PC-9 (cell line): Measurements from ENCODE around the gene CEP192. TPM values are rescaled to one million over a fixed set of nuclear protein-coding genes. Genes with fewer than 3 reads are reported as not detected.

Source experiments
- Bru-seq: library from RNA; stranded (reverse); fragments of 400-500 nt; gene quantifications from one replicate; lab custom pipeline; 2021; lab: Mats Ljungman, UMichigan
- BruChase-seq, 2 experiments: library from RNA; stranded (reverse); fragments of 400-500 nt; gene quantifications; one replicate each; lab custom pipeline; 2021; lab: Mats Ljungman, UMichigan
- BruUV-seq: library from RNA; stranded (reverse); fragments of 400-500 nt; replicated peaks from 2 replicates; lab custom pipeline; 2021; lab: Mats Ljungman, UMichigan
- CTCF ChIA-PET: fragments of 300-600 bp; sonication (Branson Sonifier 250); formaldehyde crosslinking; loops from one replicate; lab custom pipeline; 2022; ENCODE audit warnings: antibody characterized with exemption; lab: Charles Lee
- POLR2A ChIA-PET: fragments of 300-600 bp; sonication (Branson Sonifier 250); formaldehyde crosslinking; loops from one replicate; lab custom pipeline; 2022; ENCODE audit warnings: antibody characterized with exemption; ENCODE audit not compliant: unreplicated experiment; lab: Charles Lee
- DNase-seq, 2 experiments: peaks; one replicate each; pipeline versions ENCODE4 v3.0.0 to v3.0.0-alpha.2; 2015 to 2022; ENCODE audit warnings: mixed read lengths in 1 of 2
- H2AFZ ChIP-seq: fragments of 200-600 bp; sonication (generic); 2 replicates; pipeline ENCODE4 v1.8.1; 2017; ENCODE audit warnings: antibody characterized with exemption
- H3F3A ChIP-seq: fragments of 200-600 bp; sonication (generic); 2 replicates; pipeline ENCODE4 v1.8.1; 2017; ENCODE audit warnings: antibody characterized with exemption, mild to moderate bottlenecking, low read depth; ENCODE audit not compliant: insufficient read depth
- H3K27ac ChIP-seq: fragments of 200-600 bp; sonication (generic); 2 replicates; pipeline ENCODE4 v1.6.1; 2016; ENCODE audit warnings: mixed run types
- H3K27me3 ChIP-seq: fragments of 200-600 bp; sonication (generic); 2 replicates; pipeline ENCODE4 v1.6.1; 2016; ENCODE audit warnings: low read depth, mixed run types; ENCODE audit not compliant: insufficient read depth
- H3K36me3 ChIP-seq: fragments of 200-600 bp; sonication (generic); 2 replicates; pipeline ENCODE4 v1.6.1; 2016; ENCODE audit warnings: low read depth, mixed run types
- H3K4me1 ChIP-seq: fragments of 200-600 bp; sonication (generic); replicated peaks from 2 replicates; pipeline ENCODE4 v1.6.1; 2016; ENCODE audit warnings: mixed run types; ENCODE audit not compliant: insufficient read depth
- H3K4me2 ChIP-seq: fragments of 200-600 bp; sonication (generic); 2 replicates; pipeline ENCODE4 v1.6.1; 2017; ENCODE audit warnings: mixed run types
- H3K4me3 ChIP-seq: fragments of 200-600 bp; sonication (generic); 2 replicates; pipeline ENCODE4 v1.6.1; 2016; ENCODE audit warnings: mixed run types
- H3K79me2 ChIP-seq: fragments of 200-600 bp; sonication (generic); 2 replicates; pipeline ENCODE4 v1.6.1; 2017; ENCODE audit warnings: low read depth, mixed run types
- H3K9me2 ChIP-seq: fragments of 200-600 bp; sonication (generic); 2 replicates; pipeline ENCODE4 v1.8.1; 2017; ENCODE audit warnings: mild to moderate bottlenecking; ENCODE audit not compliant: insufficient read depth
- H3K9me3 ChIP-seq: fragments of 200-600 bp; sonication (generic); 2 replicates; pipeline ENCODE4 v1.8.1; 2016; ENCODE audit warnings: low read depth; ENCODE audit not compliant: insufficient read depth
- H4K20me1 ChIP-seq: fragments of 200-600 bp; sonication (generic); 2 replicates; pipeline ENCODE4 v1.8.1; 2017; ENCODE audit not compliant: insufficient read depth
- EZH2 ChIP-seq: fragments of 200-600 bp; sonication (generic); IDR thresholded peaks from 2 replicates; pipeline ENCODE4 v1.8.0; 2017; ENCODE audit warnings: antibody characterized with exemption, low read depth
- intact Hi-C: fragments of 100-400 bp; cut with micrococcal nuclease; formaldehyde crosslinking; loops from one replicate; pipeline ENCODE4 v1.10.0; 2022; ENCODE audit not compliant: unreplicated experiment
- long read RNA-seq: library from polyadenylated mRNA; stranded (forward); transcript quantifications from one replicate; pipeline ENCODE4 v2.0.0, GENCODE V29; 2022
- total RNA-seq: library from RNA; stranded (reverse); gene quantifications from 2 replicates; pipeline ENCODE4 v1.2.3, GENCODE V29; 2021
- TF ChIP-seq, protein P1 (sequence below): fragments of 200-600 bp; sonication (generic); conservative IDR thresholded peaks from 2 replicates; pipeline ENCODE4 v1.6.1; 2017; ENCODE audit warnings: mixed run types, antibody characterized with exemption, mild to moderate bottlenecking, moderate library complexity

Gene CEP192, protein sequence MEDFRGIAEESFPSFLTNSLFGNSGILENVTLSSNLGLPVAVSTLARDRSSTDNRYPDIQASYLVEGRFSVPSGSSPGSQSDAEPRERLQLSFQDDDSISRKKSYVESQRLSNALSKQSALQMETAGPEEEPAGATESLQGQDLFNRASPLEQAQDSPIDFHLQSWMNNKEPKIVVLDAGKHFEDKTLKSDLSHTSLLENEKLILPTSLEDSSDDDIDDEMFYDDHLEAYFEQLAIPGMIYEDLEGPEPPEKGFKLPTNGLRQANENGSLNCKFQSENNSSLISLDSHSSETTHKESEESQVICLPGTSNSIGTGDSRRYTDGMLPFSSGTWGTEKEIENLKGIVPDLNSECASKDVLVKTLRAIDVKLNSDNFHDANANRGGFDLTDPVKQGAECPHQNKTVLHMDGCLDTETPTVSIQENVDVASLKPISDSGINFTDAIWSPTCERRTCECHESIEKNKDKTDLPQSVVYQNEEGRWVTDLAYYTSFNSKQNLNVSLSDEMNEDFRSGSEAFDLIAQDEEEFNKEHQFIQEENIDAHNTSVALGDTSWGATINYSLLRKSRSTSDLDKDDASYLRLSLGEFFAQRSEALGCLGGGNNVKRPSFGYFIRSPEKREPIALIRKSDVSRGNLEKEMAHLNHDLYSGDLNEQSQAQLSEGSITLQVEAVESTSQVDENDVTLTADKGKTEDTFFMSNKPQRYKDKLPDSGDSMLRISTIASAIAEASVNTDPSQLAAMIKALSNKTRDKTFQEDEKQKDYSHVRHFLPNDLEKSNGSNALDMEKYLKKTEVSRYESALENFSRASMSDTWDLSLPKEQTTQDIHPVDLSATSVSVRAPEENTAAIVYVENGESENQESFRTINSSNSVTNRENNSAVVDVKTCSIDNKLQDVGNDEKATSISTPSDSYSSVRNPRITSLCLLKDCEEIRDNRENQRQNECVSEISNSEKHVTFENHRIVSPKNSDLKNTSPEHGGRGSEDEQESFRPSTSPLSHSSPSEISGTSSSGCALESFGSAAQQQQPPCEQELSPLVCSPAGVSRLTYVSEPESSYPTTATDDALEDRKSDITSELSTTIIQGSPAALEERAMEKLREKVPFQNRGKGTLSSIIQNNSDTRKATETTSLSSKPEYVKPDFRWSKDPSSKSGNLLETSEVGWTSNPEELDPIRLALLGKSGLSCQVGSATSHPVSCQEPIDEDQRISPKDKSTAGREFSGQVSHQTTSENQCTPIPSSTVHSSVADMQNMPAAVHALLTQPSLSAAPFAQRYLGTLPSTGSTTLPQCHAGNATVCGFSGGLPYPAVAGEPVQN (N-terminal part only)
- 37.8 and 44.9 TPM in 2 replicates for total RNA-seq
- percentile 95 among the genes with signal in this experiment for Bru-seq, nascent RNA
- percentile 95 among the genes with signal in this experiment for BruChase-seq, experiment 1, labeled RNA remaining after a 2-hour chase
- BruChase-seq, experiment 2, labeled RNA remaining after a 6-hour chase: percentile 89 among the genes with signal in this experiment
- long read RNA-seq, full-length matches to known transcripts: 1 of 5 reads
- long read RNA-seq, partial matches to known transcripts: 0 of 5 reads
- long read RNA-seq, other reads (novel, unspliced or antisense): 4 of 5 reads

DNA sequence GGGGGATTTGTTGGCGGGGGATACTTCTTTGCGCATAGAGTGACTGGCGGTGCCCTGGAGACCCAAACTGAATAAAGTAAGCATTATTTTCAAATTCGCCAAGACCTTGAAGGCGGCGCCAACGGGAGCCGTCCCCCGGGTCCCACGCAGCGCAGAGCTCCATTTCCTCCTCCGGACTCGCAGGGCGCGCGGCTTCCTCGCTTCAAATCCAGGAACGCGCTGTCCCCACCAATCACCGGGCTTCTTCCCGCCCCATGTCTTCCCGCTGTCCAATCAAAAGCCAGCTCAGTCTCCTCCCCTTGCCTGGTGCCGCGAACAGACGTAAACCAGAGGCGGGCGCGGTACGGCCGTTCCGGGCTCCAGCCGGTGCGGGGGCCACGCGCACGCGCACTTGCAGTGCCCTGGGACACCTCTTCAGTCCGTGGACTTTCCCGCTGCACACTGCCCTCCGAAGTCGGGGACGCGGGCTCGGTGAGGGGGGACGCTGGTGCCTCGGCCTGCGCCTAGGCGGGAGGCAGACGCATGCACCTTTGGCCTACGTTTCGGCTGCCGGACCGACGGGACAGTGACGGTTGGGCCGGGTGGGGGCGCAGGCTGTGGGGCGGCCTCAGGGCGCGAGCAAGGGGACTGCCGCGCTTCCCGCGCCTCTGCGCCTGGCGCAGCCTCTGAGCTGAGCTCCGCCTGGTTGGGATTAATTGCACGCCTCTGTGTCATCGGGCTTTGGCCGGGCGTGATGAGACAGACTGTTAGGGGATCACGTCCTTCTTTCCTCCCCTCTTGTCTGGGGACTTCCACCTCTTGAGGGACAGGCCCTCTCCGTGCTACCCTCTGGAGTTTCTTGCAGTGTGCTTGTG, at the start of gene CEP192:
CEP192 (plus strand) TSS at position 396 of the 854 bp plus-strand sequence. CDS start 8,063 bp downstream, outside the sequence.
- peak; percentile 94 to 99 for DNase-seq
- ChIA-PET CTCF (interaction anchor here (0.6 to 1.3 kb wide), 4 partner anchors 16 to 1275 kb away, joined by 3 to 11 read pairs (median 4); no protein-coding TSS in a partner anchor), POLR2A (interaction anchor here (0.5 to 1.2 kb wide), 20 partner anchors 8 to 1155 kb away, joined by 3 to 29 read pairs (median 5); partner anchors contain the start of genes AFG3L2, CEP76, PRELID3A and PSMG2)
- intact Hi-C loops: loop anchor here (1.0 kb wide), 1 partner anchor 44 kb away; no protein-coding TSS in a partner anchor
- peaks cover 26% of the 10 kb centered on the region for H3K4me1 ChIP-seq
- peaks cover 45% of the 10 kb centered on the region for H3F3A ChIP-seq
- H3K79me2 ChIP-seq: peaks cover 48% of the 10 kb centered on the region
- no peaks in the 10 kb centered on the region for H3K27me3 ChIP-seq
- H3K4me2 ChIP-seq: peak within 1 kb of the TSS; percentile 95
- H3K9me2 ChIP-seq: no peaks in the 10 kb centered on the region
- BruUV-seq: TSS peak; percentile 57
- H4K20me1 ChIP-seq: no peaks in the 10 kb centered on the region
- TF ChIP-seq EZH2: no peak
- TF ChIP-seq, protein P1, sequence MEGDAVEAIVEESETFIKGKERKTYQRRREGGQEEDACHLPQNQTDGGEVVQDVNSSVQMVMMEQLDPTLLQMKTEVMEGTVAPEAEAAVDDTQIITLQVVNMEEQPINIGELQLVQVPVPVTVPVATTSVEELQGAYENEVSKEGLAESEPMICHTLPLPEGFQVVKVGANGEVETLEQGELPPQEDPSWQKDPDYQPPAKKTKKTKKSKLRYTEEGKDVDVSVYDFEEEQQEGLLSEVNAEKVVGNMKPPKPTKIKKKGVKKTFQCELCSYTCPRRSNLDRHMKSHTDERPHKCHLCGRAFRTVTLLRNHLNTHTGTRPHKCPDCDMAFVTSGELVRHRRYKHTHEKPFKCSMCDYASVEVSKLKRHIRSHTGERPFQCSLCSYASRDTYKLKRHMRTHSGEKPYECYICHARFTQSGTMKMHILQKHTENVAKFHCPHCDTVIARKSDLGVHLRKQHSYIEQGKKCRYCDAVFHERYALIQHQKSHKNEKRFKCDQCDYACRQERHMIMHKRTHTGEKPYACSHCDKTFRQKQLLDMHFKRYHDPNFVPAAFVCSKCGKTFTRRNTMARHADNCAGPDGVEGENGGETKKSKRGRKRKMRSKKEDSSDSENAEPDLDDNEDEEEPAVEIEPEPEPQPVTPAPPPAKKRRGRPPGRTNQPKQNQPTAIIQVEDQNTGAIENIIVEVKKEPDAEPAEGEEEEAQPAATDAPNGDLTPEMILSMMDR: no peak
- H3K27ac ChIP-seq: peak within 1 kb of the TSS; percentile 79
- no peaks in the 10 kb centered on the region for H3K9me3 ChIP-seq
- H2AFZ ChIP-seq: peak within 1 kb of the TSS; percentile 96
- H3K4me3 ChIP-seq: peak within 1 kb of the TSS; percentile 83
- H3K36me3 ChIP-seq: peaks cover 9% of the 10 kb centered on the region; the same call in 1 of the 2 replicates

DNA sequence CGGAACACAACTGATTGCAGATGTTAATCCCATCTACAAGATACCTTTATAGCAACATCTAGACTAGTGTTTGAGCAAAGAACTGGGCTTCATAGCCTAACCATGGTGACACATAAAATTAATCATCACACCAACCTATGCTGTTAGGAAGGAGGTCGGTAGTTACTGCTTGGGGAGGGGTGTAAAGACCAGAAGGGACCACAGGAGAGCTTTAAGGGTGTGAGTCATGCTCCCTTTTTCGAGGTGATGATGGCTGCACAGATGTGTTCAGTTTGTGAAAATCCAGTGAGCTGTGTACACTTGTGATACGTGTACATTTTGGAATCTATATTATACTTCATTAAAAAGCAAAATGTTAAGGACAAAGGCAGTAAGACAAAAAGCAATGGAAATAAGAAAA, 47.9 kb upstream of the CEP192 start:
- Histone ChIP-seq H4K20me1 (no peaks in the 10 kb centered on the region; the same call in 1 of the 2 replicates), H3K4me2 (no peak overlapping the region), H3K4me1 (peaks cover 11% of the 10 kb centered on the region), H2AFZ (no peak overlapping the region), H3K36me3 (no peaks in the 10 kb centered on the region), H3K79me2 (peaks cover 7% of the 10 kb centered on the region), H3F3A (peaks cover 19% of the 10 kb centered on the region), H3K9me3 (no peaks in the 10 kb centered on the region), H3K4me3 (no peak overlapping the region), H3K9me2 (no peaks in the 10 kb centered on the region), H3K27me3 (no peaks in the 10 kb centered on the region), H3K27ac (no peak overlapping the region)
- intact Hi-C loops: no loop called here
- BruUV-seq: no TSS peak
- no peak for DNase-seq
- ChIA-PET POLR2A (no interaction called here), CTCF (no interaction called here)
- TF ChIP-seq, protein P1: no peak
- no peak for TF ChIP-seq EZH2
